ENCODE results near the gene BTNL3.
"Not testable (repeated sequence)": the region's sequence is repeated elsewhere in the genome, so short reads cannot be mapped to it uniquely, and the experiment has no call there.

BTNL3 gene, protein sequence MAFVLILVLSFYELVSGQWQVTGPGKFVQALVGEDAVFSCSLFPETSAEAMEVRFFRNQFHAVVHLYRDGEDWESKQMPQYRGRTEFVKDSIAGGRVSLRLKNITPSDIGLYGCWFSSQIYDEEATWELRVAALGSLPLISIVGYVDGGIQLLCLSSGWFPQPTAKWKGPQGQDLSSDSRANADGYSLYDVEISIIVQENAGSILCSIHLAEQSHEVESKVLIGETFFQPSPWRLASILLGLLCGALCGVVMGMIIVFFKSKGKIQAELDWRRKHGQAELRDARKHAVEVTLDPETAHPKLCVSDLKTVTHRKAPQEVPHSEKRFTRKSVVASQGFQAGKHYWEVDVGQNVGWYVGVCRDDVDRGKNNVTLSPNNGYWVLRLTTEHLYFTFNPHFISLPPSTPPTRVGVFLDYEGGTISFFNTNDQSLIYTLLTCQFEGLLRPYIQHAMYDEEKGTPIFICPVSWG

DNA sequence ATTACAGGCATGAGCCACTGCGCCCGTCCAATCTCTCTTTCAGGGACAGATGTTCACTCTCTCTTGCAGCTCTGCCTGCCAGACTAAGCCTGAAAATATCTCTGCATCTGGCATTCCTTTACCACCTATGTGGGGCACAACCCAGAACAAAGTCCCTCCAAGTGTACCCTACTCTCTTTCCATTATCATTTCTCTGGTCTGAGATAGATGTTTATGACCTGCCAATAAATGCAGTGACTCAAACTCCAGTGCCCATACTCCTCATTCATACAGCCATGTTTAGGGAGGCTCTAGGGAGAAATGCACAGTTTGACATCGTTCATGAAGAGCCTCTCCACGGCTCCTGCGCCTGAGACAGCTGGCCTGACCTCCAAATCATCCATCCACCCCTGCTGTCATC is at the start of gene BTNL3:
TSS of gene BTNL3 (plus strand) at position 255 of the 400 bp plus-strand sequence. CDS start 183 bp downstream, outside the sequence.
- DNase-seq (ENCODE audit: low read depth): no peak

DNA sequence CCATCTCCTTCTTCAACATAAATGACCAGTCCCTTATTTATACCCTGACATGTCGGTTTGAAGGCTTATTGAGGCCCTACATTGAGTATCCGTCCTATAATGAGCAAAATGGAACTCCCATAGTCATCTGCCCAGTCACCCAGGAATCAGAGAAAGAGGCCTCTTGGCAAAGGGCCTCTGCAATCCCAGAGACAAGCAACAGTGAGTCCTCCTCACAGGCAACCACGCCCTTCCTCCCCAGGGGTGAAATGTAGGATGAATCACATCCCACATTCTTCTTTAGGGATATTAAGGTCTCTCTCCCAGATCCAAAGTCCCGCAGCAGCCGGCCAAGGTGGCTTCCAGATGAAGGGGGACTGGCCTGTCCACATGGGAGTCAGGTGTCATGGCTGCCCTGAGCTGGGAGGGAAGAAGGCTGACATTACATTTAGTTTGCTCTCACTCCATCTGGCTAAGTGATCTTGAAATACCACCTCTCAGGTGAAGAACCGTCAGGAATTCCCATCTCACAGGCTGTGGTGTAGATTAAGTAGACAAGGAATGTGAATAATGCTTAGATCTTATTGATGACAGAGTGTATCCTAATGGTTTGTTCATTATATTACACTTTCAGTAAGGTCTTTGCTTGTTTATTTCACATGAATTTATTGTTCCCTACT is 38.2 kb upstream of the BTNL3 start:
- peak; percentile 16 for DNase-seq (ENCODE audit: low read depth)

DNA sequence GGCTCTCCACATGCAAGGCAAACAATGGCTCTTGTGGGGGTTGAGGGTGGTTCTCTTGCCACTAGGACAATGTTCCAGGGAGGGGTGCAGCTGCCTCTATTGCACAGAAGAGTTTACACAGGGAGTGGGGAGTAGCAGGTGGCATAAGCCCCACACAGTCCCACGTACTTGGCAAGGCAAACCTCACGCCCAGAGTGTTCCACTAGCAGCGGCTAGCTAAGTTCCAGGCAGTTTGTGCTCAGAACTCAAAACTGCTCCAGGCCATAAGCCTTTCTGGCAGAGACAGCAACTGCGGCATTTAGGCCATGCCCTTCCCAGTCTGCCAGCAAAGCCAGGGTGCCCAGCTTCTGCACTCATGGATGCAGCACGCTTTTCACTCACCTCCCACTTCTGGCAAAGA is 29.0 kb upstream of the BTNL3 start:
- DNase-seq (ENCODE audit: low read depth): no peak

DNA sequence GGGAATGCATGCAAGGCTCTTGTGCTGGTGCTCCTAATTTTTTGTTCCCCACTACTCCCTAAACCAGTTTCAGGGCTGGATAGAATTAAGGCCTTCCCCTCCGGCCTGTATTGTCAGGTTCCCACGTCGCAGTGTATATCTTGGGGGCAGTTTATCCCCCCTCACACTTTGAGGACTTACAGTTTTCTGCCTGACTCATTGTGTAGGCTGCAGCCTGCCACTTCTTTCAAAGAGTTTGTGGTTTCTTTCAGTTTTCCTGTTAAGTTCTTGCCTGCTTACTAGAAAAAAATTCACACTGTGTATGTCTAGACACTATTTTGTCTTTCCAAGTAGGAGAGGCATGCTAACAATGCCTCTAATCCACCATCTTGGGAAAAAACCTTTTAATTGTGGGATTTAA is 28.4 kb upstream of the BTNL3 start:
- DNase-seq (ENCODE audit: low read depth): no peak

DNA sequence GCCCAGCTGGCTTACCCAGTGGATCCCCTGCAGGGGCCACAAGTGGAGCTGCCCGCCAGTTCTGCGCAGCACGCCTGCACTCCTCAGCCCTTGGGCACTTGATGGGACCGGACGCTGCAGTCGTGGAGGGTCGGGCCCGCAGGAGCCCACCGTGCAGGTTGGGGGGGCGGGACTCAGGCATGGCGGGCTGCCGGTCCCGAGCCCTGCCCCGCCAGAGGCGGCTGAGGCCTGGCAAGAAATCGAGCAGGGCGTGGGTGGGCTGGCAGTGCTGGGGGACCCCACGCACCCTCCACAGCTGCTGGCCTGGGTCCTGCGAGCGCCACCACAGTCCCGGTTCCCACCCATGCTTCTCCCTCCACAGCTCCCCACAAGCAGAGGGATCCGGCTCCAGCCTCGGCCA is 19.2 kb upstream of the BTNL3 start:
- no peak for DNase-seq (ENCODE audit: low read depth)

DNA sequence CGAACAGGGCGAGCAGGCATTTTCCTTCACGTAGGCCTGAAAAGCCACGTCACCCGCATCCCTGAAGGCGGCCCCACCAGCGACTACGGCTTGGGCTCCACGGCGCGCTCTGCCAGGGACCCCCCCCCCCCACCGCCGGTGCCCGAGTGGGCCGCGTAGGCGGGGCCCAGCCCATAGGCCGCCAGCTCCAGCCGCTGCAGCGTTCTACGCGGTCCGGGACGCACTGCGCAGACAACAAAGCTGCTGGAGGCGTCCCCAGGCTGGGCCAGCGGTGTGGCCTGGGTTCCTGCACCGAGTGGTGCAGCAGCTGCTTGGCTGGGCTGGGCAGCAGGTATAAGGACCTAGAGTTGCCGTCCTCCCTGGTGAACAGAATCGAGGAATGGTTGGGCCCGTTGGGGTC is 18.3 kb upstream of the BTNL3 start:
- DNase-seq (ENCODE audit: low read depth): no peak

DNA sequence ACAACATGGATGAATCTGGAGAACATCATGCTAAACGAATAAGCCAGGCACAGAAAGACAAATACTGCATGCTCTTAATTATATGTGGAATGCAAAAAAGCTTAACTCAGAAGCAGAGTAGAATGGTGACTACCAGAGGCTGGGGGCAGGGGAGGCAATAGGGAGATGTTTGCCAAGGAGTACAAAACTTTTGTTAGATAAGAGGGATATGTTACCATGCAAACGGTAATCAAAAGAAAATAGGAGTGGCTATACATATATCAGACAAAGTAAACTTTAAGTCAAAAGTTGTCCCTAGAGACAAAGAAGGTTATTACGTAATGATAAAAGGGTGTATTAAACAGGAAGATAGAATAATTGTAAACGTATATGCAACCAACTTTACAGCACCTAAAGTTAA is 17.8 kb upstream of the BTNL3 start:
- no peak for DNase-seq (ENCODE audit: low read depth)

DNA sequence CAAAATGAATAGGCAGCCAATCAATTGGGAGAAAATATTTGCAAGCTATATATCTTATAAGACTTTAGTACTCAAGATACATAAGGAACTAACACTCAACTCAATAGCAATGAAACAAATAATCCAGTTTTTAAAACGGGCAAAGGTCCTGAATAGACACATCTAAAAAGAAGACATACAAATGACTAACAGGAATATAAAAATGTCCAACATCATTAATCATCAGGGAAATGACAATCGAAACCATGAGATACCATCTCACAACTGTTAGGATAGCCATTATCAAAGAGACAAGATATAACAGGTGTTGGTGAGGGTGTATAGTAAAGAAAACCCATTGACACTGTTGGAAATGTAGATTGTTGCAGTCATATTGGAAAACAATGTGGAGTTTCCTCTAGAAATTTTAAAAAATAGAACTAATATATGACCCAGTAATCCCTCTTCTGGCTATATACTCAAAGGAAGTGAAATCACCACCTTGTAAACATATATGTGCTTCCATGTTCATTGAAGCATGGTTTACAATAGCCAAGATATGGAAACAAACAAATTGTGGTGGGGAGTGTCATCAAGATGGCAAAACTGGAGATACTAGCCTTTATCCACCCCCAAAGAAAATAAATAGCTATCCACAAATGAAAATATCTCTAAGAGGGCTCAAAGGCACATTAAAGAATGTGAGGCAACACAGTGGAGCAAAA is 13.9 kb upstream of the BTNL3 start:
- no peak for DNase-seq (ENCODE audit: low read depth)

DNA sequence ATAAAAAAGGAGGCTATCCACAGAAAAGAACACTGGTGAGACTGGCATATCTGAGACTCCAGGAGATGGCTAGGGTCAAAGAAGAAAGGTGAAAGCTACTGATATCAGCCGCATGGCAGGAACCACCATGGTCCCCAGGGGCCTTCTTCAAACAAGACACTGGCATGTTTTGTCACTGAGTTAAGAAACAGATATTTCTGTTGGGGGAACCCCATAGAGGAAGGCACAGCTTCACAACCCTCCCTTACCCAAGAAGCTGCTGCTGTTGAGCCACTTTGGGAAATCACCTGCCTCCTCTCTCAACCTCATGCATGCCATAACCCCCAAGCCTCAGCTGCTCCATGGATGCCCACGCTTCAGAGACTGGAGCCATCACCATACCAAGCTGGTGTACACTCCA is 13.3 kb upstream of the BTNL3 start:
- DNase-seq (ENCODE audit: low read depth): no peak

DNA sequence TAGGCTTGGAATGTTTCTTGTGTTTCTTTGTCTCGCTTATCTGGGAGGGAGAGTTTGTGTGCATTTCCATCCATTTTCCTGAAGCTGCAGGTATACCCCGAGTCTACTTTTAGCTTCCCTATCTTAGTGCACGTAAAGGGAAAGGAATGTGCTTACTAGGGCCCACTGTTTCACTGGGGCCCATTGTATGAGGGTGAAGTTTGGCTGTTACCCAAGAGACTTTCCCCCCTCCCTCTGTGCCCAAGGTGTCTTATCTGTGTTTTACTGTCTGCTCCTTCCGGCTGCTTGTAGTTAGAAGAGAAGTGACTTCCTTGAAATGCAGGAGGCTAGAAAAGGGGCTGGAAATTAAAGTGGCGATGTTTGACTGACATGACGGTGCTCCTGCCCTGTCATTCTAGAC is 12.1 kb upstream of the BTNL3 start:
- no peak for DNase-seq (ENCODE audit: low read depth)

DNA sequence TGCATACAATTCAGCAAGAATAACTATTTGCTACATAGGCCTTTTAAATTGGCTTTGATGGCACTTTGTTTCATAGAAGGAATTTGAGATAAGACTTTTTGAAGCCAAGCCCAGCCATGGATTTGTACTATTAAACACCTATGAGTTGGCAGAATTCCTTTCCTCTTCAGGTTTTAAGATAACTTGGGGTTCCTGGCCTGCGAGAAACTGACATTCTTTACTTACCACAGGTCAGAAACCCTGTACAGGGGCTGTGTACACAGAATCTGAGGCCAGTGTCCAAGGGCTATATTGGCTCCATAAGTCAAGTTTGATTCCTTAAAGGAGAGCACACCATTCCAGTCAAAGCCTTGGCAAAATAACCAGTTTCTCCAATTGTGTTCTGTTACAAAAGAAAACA is 10.8 kb upstream of the BTNL3 start:
- no peak for DNase-seq (ENCODE audit: low read depth)

DNA sequence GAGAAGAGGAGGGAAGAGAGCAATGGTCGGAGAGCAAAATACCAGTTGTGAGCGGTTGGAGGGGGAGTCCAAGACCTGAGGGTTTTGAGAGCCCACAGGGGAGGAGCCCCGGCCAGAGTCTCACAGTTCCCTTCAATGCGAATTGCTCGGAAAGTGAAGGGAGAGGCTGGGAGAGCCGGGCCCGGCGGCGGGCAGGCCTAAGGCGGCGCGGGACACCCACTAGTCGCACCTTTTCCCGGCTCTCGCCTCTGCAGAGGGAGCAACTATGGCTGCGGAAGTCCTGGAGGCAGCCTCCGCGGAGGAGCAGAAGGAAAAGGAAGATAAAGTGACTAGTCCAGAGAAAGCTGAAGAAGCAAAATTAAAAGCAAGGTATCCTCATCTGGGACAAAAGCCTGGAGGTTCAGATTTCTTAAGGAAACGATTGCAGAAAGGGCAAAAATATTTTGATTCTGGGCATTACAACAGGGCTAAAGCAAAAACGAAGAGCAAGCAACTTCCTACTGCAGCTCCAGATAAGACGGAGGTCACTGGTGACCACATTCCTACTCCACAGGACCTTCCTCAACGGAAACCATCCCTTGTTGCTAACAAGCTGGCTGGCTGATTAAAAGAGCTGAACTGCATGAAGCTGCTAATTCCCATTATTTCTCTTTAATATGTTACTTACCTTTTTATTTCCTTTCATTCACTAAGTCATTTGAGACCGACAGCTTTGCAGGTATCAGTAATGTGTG is 6.5 kb upstream of the BTNL3 start:
- DNase-seq (ENCODE audit: low read depth): no peak

DNA sequence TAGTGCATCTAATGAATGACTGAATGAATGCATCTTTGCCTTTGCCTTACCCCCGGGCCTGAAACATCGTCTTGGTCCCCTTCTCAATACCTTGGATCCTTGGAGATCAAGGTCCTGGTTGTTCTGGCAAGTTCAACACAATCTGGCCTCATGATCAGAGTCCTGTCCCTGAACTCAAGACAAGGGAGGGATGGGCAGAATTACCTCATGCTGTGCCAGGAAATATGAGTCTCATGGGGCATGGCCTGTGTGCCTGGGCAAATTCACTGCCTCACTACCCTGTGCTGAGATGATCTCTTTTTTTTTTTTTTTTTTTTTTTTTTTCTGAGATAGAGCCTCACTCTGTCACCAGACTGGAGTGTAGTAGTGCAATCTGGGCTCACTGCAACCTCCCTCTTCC is 630 bp upstream of the BTNL3 start:
- DNase-seq (ENCODE audit: low read depth): no peak

DNA sequence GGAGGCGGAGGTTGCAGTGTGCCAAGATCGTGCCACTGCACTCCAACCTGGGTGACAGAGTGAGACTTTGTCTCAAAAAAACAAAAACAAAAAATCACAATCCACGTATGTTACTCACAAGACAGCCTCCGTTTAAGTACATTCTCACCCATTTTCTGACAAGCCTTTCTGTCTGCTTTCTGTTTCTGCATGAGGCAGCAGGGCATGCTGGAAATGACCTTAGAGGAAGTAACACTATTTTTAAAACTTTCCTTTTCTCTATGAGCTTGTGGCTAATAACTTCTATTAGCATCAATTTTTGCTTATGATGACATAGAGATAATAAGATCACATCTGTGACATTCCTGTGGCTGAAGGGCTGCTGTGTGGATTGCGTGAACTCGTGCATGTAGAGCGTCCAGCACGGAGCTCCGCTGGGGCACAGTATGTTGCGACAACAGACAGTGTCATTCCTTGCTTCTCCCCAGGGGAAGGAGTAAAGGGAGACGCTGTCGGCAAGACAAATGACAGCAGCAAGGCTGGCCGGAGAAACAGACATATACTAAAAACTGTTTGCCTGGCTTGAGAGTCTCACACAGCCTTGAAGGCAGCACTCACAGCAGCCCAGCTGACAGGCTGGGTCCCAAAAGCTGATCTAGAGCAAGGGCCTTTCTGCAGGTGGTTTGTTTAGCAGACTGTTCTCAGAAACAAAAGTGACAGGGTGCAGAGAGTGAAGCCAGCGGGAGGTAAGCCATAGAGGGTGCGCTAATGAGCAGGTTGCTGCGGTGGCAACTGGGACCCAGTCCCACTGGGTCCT is 1.6 kb downstream of the BTNL3 start:
- no peak for DNase-seq (ENCODE audit: low read depth)

DNA sequence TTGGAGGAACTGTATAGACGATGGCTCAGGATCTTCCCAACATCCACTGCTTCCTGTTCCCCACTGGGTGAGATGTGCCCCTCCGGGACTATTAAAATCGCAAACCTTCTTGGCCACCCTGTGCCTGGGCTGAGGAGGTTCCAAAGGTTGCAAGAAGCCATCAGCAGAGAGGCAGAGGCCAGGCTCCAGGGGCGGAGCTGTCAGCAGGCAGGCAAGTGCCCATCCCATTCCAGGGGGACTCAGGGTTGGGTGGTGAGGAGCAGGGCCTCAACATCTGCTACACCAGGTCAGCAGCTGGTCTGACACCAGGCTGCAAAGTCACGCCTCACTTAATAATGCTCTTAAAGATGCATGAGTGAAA is 2.2 kb downstream of the BTNL3 start:
- no peak for DNase-seq (ENCODE audit: low read depth)

DNA sequence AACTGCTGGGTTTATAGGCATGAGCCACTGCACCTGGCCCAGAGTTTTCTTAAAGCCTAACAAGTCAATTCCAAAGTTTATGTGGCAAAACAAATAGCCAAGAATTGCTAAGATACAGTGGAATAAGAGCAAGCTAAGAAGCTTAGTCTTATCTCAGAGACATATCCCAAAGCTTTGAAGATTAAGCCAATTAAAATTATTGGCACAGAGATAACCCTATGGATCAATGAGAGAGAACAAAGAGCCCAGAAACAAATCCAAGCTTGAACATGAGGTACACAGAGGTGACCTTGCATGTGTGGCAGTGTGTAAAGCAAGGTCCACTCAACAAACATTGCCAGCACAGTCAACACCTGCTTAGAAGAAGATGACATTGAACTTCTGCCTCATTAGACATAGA is 13.3 kb downstream of the BTNL3 start:
- no peak for DNase-seq (ENCODE audit: low read depth)

DNA sequence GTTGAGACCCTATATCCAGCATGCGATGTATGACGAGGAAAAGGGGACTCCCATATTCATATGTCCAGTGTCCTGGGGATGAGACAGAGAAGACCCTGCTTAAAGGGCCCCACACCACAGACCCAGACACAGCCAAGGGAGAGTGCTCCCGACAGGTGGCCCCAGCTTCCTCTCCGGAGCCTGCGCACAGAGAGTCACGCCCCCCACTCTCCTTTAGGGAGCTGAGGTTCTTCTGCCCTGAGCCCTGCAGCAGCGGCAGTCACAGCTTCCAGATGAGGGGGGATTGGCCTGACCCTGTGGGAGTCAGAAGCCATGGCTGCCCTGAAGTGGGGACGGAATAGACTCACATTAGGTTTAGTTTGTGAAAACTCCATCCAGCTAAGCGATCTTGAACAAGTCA is 17.1 kb downstream of the BTNL3 start:
- no peak for DNase-seq (ENCODE audit: low read depth)

DNA sequence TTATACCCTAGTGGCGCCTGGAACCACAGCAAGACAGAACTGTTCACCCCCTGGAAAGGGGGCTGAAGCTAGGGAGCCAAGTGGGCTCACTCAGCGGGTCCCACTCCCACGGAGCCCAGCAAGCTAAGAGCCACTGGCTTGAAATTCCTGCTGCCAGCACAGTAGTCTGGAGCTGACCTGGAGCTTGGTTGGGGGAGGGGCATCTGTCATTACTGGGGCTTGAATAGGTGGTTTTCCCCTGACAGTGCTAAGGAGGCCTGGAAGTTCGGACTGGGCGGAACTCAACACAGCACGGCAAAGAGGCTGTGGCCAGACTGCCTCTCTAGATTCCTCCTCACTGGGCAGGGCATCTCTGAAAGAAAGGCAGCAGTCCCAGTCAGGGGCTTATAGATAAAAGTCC is 19.5 kb downstream of the BTNL3 start:
- no peak for DNase-seq (ENCODE audit: low read depth)

DNA sequence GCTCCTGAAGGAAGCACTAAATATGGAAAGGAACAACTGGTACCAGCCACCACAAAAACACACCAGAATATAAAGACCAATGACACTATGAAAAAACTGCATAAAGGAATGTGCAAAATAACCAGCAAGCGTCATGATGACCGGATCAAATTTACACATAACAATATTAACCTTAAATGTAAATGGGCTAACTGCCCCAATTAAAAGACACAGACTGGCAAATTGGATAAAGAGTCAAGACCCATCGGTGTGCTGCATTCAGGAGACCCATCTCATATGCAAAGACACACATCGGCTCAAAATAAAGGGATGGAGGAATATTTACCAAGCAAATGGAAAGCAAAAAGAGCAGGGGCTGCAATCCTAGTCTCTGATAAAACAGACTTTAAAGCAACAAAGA is 21.4 kb downstream of the BTNL3 start:
- DNase-seq (ENCODE audit: low read depth): not testable (repeated sequence)

DNA sequence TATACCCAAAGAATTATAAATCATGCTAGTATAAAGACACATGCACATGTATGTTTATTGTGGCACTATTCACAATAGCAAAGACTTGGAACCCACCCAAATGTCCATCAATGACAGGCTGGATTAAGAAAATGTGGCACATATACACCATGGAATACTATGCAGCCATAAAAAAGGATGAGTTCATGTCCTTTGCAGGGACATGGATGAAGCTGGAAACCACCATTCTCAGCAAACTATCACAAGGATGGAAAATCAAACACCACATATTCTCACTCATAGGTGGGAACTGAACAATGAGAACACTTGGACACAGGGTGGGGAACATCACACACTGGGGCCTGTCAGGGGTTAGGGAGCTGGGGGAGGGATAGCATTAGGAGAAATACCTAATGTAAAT is 26.0 kb downstream of the BTNL3 start:
- not testable (repeated sequence) for DNase-seq (ENCODE audit: low read depth)

DNA sequence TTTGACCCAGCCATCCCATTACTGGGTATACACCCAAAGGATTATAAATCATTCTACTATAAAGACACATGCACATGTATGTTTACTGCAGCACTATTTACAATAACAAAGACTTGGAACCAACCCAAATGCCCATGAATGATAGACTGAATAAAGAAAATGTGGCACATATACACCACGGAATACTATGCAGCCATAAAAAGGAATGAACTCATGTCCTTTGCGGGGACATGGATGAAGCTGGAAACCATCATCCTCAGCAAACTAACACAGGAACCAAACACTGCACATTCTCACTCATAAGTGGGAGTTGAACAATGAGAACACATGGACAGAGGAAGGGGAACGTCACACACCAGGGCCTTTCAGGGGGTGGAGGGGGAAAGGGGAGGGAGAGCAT is 28.8 kb downstream of the BTNL3 start:
- DNase-seq (ENCODE audit: low read depth): not testable (repeated sequence)

DNA sequence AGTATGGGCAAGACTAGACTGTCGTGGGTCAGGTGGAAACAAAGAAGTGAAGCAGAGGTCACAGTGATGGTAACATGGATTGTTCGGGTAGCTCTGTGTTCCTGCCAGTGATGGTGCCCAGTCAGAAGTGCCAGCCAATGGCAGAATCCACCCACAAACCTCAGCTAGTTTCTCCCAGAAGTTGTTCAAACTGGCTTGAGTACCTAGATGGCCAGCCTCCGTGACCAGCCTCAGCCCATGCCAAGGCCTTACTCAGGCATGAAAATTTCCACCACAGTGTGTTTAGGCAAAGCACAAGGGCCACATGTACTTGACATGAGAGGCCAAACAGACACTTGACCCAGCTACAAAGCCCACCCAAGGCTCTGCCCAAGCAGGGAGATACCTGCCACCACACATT is 32.0 kb downstream of the BTNL3 start:
- no peak for DNase-seq (ENCODE audit: low read depth)

All from HS-5 (cell line).